OCI-LY1 (cell line): ENCODE data around the gene FNTB.
A peak's percentile ranks its signal among the peaks of the same experiment; 100 is the strongest.

Experiments
- H2AFZ ChIP-seq: fragments of 200-600 bp; sonication (generic), shearing (Covaris generic); 2 replicates; pipeline ENCODE4 v1.6.0; 2014; ENCODE audit warnings: antibody characterized with exemption, mild to moderate bottlenecking, low read length
- H3F3A ChIP-seq: fragments of 200-600 bp; sonication (generic), shearing (Covaris generic); 2 replicates; pipeline ENCODE4 v1.6.0; 2014; ENCODE audit warnings: mild to moderate bottlenecking, antibody characterized with exemption, low read length, moderate library complexity; ENCODE audit not compliant: insufficient read depth
- H3K27ac ChIP-seq: fragments of 200-600 bp; sonication (generic); 2 replicates; pipeline ENCODE4 v1.5.1; 2014; ENCODE audit warnings: low read length, mixed run types, mild to moderate bottlenecking, low read depth; ENCODE audit not compliant: poor library complexity, severe bottlenecking
- H3K27me3 ChIP-seq: fragments of 200-600 bp; sonication (generic); 2 replicates; pipeline ENCODE4 v1.6.0; 2014; ENCODE audit warnings: antibody characterized with exemption, mild to moderate bottlenecking, low read length, moderate library complexity; ENCODE audit not compliant: insufficient read depth
- H3K36me3 ChIP-seq: fragments of 200-600 bp; sonication (generic); 2 replicates; pipeline ENCODE4 v1.6.1; 2014; ENCODE audit warnings: mild to moderate bottlenecking, antibody characterized with exemption, low read length, moderate library complexity, mixed read lengths; ENCODE audit not compliant: insufficient read depth
- H3K4me1 ChIP-seq: fragments of 200-600 bp; sonication (generic); 2 replicates; pipeline ENCODE4 v1.5.1; 2014; ENCODE audit warnings: mild to moderate bottlenecking, low read length, moderate library complexity; ENCODE audit not compliant: insufficient read depth, severe bottlenecking
- H3K4me2 ChIP-seq: fragments of 200-600 bp; sonication (generic), shearing (Covaris generic); 2 replicates; pipeline ENCODE4 v1.6.1; 2014; ENCODE audit warnings: low read length
- H3K4me3 ChIP-seq: fragments of 200-600 bp; sonication (generic); 2 replicates; pipeline ENCODE4 v1.5.1; 2014; ENCODE audit warnings: low read length, low read depth, mild to moderate bottlenecking, mixed read lengths; ENCODE audit not compliant: poor library complexity, severe bottlenecking
- H3K79me2 ChIP-seq: fragments of 200-600 bp; shearing (Covaris generic); 2 replicates; pipeline ENCODE4 v1.6.1; 2016; ENCODE audit warnings: mixed run types, low read length, mixed read lengths; ENCODE audit not compliant: insufficient read depth
- H3K9ac ChIP-seq: fragments of 200-600 bp; sonication (generic), shearing (Covaris generic); 2 replicates; pipeline ENCODE4 v1.6.1; 2014; ENCODE audit warnings: mild to moderate bottlenecking, low read length, mixed read lengths
- H3K9me2 ChIP-seq: fragments of 200-600 bp; sonication (generic), shearing (Covaris generic); 2 replicates; pipeline ENCODE4 v1.6.1; 2014; ENCODE audit warnings: low read depth, mild to moderate bottlenecking, low read length, mixed read lengths
- H3K9me3 ChIP-seq: fragments of 200-600 bp; shearing (Covaris generic); 2 replicates; pipeline ENCODE4 v1.6.1; 2014; ENCODE audit warnings: low read length, mixed read lengths
- H4K20me1 ChIP-seq: fragments of 200-600 bp; sonication (generic), shearing (Covaris generic); 2 replicates; pipeline ENCODE4 v1.6.0; 2016; ENCODE audit warnings: mild to moderate bottlenecking, low read length; ENCODE audit not compliant: insufficient read depth
- EZH2 ChIP-seq: fragments of 200-600 bp; sonication (generic), shearing (Covaris generic); IDR thresholded peaks from 2 replicates; pipeline ENCODE4 v1.8.0; 2017; ENCODE audit warnings: borderline replicate concordance, mixed run types, mild to moderate bottlenecking, antibody characterized with exemption, low read length, moderate library complexity, mixed read lengths
- TF ChIP-seq, protein P1 (sequence below): fragments of 200-600 bp; sonication (generic), shearing (Covaris generic); IDR thresholded peaks from 2 replicates; pipeline ENCODE4 v1.5.1; 2017; ENCODE audit warnings: mild to moderate bottlenecking, antibody characterized with exemption, low read length, moderate library complexity, mixed read lengths

Gene FNTB

DNA sequence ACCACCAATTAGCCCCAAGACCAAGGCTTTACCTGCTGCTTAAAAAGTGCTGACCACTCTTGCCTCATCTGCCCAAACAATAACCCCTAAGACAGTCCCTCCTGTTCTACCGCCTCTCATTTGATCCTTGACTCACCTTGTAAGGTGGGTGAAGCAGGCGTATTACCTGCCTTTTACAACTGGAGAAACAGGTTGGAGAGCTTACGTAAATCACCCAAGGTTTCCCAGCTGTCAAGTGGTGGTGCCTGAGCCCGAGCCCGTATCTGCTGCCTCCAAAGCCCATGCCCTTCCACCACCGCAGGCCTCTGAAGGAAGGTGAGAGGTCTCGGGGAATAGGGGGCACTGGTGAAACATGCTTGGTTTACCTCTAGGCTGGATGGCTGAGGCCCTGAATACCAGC, 79.0 kb downstream of the FNTB start:
- H3K9ac ChIP-seq = no peak overlapping the region
- H3K4me3 ChIP-seq = no peak overlapping the region
- H3K9me3 ChIP-seq = no peaks in the 10 kb centered on the region
- H3K27ac ChIP-seq = no peak overlapping the region
- no peaks in the 10 kb centered on the region for H4K20me1 ChIP-seq
- no peak overlapping the region for H3K4me2 ChIP-seq
- no peak overlapping the region for H2AFZ ChIP-seq
- no peaks in the 10 kb centered on the region for H3K27me3 ChIP-seq
- TF ChIP-seq, protein P1, sequence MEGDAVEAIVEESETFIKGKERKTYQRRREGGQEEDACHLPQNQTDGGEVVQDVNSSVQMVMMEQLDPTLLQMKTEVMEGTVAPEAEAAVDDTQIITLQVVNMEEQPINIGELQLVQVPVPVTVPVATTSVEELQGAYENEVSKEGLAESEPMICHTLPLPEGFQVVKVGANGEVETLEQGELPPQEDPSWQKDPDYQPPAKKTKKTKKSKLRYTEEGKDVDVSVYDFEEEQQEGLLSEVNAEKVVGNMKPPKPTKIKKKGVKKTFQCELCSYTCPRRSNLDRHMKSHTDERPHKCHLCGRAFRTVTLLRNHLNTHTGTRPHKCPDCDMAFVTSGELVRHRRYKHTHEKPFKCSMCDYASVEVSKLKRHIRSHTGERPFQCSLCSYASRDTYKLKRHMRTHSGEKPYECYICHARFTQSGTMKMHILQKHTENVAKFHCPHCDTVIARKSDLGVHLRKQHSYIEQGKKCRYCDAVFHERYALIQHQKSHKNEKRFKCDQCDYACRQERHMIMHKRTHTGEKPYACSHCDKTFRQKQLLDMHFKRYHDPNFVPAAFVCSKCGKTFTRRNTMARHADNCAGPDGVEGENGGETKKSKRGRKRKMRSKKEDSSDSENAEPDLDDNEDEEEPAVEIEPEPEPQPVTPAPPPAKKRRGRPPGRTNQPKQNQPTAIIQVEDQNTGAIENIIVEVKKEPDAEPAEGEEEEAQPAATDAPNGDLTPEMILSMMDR = no peak
- no peak for TF ChIP-seq EZH2
- H3K79me2 ChIP-seq = no peaks in the 10 kb centered on the region
- peaks cover 57% of the 10 kb centered on the region for H3K36me3 ChIP-seq
- H3K4me1 ChIP-seq = peaks cover 9% of the 10 kb centered on the region
- no peaks in the 10 kb centered on the region for H3K9me2 ChIP-seq
- H3F3A ChIP-seq = no peaks in the 10 kb centered on the region

DNA sequence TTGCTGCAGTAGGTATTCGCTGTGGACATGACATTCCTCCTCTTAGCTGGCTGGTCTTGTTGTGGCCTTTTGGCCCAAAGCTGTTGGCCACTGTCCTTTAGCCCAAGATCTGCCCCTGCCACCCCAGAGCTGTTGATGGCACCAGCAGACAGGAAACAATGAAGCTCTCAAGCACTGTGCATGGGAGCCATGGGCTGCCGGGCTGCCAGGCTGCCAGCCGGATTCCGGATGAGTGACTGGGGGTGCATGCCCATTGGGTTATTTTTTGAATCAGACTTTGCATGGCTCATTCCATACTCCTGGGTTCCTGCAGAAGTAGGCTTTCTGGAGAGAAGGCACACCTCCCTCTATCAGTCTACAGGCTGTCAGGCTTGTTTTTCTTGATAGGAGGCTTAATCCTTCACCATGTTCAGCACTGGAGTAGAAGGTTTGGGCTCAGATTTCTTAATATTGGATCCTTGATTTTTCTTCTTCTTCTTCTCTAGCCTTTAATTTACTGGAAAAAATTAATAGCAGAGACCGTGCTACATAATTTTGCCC, 83.2 kb downstream of the FNTB start:
- no peak overlapping the region for H2AFZ ChIP-seq
- H3F3A ChIP-seq = no peaks in the 10 kb centered on the region
- H3K4me1 ChIP-seq = peaks cover 29% of the 10 kb centered on the region
- H3K9ac ChIP-seq = no peak overlapping the region; the same call in 1 of the 2 replicates
- no peaks in the 10 kb centered on the region for H3K79me2 ChIP-seq
- peak overlapping the region; percentile 24 for H3K27ac ChIP-seq
- H4K20me1 ChIP-seq = no peaks in the 10 kb centered on the region
- H3K4me3 ChIP-seq = no peak overlapping the region
- TF ChIP-seq EZH2 = no peak
- TF ChIP-seq, protein P1 = no peak
- H3K36me3 ChIP-seq = peaks cover 17% of the 10 kb centered on the region
- H3K4me2 ChIP-seq = no peak overlapping the region
- H3K9me2 ChIP-seq = no peaks in the 10 kb centered on the region
- H3K27me3 ChIP-seq = no peaks in the 10 kb centered on the region
- H3K9me3 ChIP-seq = no peaks in the 10 kb centered on the region

DNA sequence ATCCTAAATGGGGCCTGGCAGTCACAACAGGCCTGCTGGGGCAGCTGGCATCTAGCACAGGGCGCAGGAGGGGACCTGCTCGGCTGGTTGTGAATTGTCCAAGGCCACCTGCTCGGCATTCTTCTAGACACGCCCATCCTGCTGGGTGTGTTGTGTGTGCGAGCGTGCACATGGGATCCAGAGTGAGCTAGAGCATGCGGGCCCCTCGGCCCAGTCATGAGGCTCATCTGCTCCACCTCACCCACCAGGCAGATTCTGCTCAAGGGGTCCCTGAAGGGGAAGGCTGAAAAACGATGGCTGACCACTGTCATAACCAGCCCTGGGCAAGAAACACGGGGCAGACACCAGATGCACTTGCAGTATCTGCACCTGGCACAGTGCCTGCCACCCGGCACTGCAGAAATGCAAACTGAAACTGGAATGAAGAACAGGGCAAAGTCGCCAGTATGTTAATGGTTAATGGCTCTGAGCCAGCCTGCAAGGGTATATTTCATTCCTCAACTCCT, 83.8 kb downstream of the FNTB start:
- Histone ChIP-seq H3K9me3 (no peaks in the 10 kb centered on the region), H3K4me1 (peaks cover 29% of the 10 kb centered on the region), H3K9me2 (no peaks in the 10 kb centered on the region), H3K27me3 (no peaks in the 10 kb centered on the region), H3K4me3 (no peak overlapping the region), H3F3A (no peaks in the 10 kb centered on the region), H3K9ac (no peak overlapping the region; the same call in 1 of the 2 replicates), H4K20me1 (no peaks in the 10 kb centered on the region), H3K79me2 (no peaks in the 10 kb centered on the region), H3K27ac (peak overlapping the region; percentile 24), H3K4me2 (peak overlapping the region; percentile 53), H3K36me3 (peaks cover 18% of the 10 kb centered on the region; the same call in 1 of the 2 replicates), H2AFZ (no peak overlapping the region)
- TF ChIP-seq, protein P1 = no peak
- TF ChIP-seq EZH2 = no peak
